K562 (cell line): ENCODE measurements around the gene POR. TPM values are rescaled to one million over a fixed set of nuclear protein-coding genes. Genes with fewer than 3 reads are reported as not detected.

Experiments used
- BMI1 ChIP-seq: fragments of 150-350 bp; IDR thresholded peaks from 2 replicates; pipeline ENCODE4 v1.6.1; 2014; ENCODE audit warnings: low read length
- CREB1 ChIP-seq, 2 experiments: sonication (generic) in 1 of 2; formaldehyde crosslinking in 1 of 2; IDR thresholded peaks; 2 replicates each; pipeline versions ENCODE4 v1.6.1 to v1.8.0; 2012 to 2022; ENCODE audit warnings: inconsistent platforms in 1 of 2, mild to moderate bottlenecking in 1 of 2, missing genetic modification reagents in 1 of 2, moderate library complexity in 1 of 2
- DNMT1 ChIP-seq: fragments of 450-650 bp; IDR thresholded peaks from 2 replicates; pipeline ENCODE4 v1.6.1; 2016; ENCODE audit warnings: antibody characterized with exemption, mild to moderate bottlenecking
- GTF2E2 ChIP-seq: fragments of 200-800 bp; sonication (Bioruptor generic); IDR thresholded peaks from 2 replicates; pipeline ENCODE4 v1.6.1; 2016; ENCODE audit warnings: missing genetic modification characterization, missing compliant biosample characterization
- HDAC6 ChIP-seq: IDR thresholded peaks from 2 replicates; pipeline ENCODE4 v1.6.1; 2012; ENCODE audit warnings: low read depth, mild to moderate bottlenecking, control low read depth, inconsistent platforms, low read length, moderate library complexity
- STAT5A ChIP-seq: IDR thresholded peaks from 2 replicates; pipeline ENCODE4 v1.6.1; 2012; ENCODE audit warnings: low read length, inconsistent platforms, borderline replicate concordance
- ZNF695 ChIP-seq: fragments of 450-650 bp; formaldehyde crosslinking; IDR thresholded peaks from 2 replicates; pipeline ENCODE4 v1.4.0; 2020; ENCODE audit warnings: mild to moderate bottlenecking, moderate library complexity
- ZSCAN32 ChIP-seq: fragments of 450-650 bp; formaldehyde crosslinking; IDR thresholded peaks from 2 replicates; pipeline ENCODE4 v1.4.0; 2020; ENCODE audit warnings: mild to moderate bottlenecking, moderate library complexity
- polyA plus RNA-seq, 8 experiments: library from polyadenylated mRNA; depleted of rRNA in 4 of 8; stranded (reverse) in 5 of 8; unstranded in 3 of 8; fragments of >200 nt; fragmentation: Nextera tagmentation in 2 of 8; fragmentation: Illumina TruSeq in 1 of 8; extraction: Ambion mirVana in 2 of 8; extraction: Trizol in 1 of 8; gene quantifications; 2 replicates each; pipeline versions ENCODE4 v1.2.1 to v1.2.3, GENCODE V29; 2011 to 2014; ENCODE audit warnings: inconsistent platforms in 1 of 8, missing spikeins in 1 of 8
- total RNA-seq, 7 experiments: library from RNA; depleted of rRNA in 6 of 7; stranded (reverse); fragments of >200 nt in 6 of 7; fragmentation: Illumina TruSeq in 2 of 7; extraction: Trizol in 2 of 7; gene quantifications; 2 replicates each; pipeline versions ENCODE4 v1.2.1 to v1.2.3, GENCODE V29; 2011 to 2021; ENCODE audit warnings: low replicate concordance in 1 of 7
- TF ChIP-seq, protein P1 (sequence below): IDR thresholded peaks from 2 replicates; pipeline ENCODE4 v1.6.1; 2014; ENCODE audit warnings: antibody characterized with exemption
- TF ChIP-seq, protein P2 (sequence below): fragments of 250-450 bp; sonication (Bioruptor Pico); IDR thresholded peaks from 2 replicates; pipeline ENCODE4 v1.5.0; 2021; ENCODE audit warnings: mild to moderate bottlenecking, borderline replicate concordance
- TF ChIP-seq, protein P3 (sequence below): fragments of 250-450 bp; sonication (Bioruptor Pico); IDR thresholded peaks from 2 replicates; pipeline ENCODE4 v1.5.1; 2021; ENCODE audit warnings: mild to moderate bottlenecking
- TF ChIP-seq, protein P4 (sequence below): fragments of 200-800 bp; sonication (Bioruptor generic); IDR thresholded peaks from 2 replicates; pipeline ENCODE4 v1.6.1; 2016; ENCODE audit warnings: missing genetic modification characterization, missing compliant biosample characterization
- TF ChIP-seq, protein P5 (sequence below): fragments of 450-650 bp; IDR thresholded peaks from 2 replicates; pipeline ENCODE4 v1.6.1; 2016

The POR gene
- total and polyA plus RNA-seq, 9 of the 15 experiments (the other 6 are each of a cell fraction or from before 2014, with no cell fraction given): 4.7 to 142 (median 40.8) TPM

DNA sequence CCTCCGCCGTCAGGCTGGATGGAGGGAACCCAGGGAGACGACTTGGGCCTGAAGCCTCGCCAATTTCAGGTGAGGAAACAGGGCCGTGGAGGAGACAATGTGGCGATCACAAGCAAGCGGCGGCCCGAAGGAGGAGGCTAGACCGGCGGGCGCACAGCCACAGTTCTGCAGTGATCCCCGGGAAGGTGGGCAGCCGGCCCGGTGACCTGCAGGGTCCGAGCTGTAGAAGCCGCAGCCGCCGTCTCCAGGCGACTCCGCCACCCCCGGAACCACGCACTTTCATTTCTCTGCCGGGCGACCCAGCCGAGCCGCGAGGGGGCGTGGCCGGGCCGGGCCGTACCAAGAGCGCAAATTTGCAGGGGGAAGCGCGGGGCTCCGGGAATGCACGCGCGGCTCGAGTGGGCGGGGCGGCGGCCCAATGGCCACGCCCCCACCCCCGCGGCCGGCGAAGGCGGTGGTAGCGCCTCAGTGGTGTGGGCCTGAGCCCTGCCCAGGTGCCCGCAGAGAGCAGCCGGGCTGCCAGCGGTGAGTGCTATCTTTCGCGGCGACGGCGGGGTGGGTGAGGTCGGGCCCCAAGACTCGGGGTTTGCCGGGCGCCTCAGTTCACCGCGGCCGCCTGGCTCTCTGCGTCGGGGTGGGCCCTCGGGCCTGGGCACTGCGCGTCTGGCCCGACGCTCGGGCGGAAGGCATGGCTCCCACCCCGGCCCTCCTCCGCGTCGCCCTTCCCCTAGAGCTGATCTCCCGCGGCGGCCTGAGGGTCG lies at the start of gene POR (continued):
- TF ChIP-seq, protein P1, sequence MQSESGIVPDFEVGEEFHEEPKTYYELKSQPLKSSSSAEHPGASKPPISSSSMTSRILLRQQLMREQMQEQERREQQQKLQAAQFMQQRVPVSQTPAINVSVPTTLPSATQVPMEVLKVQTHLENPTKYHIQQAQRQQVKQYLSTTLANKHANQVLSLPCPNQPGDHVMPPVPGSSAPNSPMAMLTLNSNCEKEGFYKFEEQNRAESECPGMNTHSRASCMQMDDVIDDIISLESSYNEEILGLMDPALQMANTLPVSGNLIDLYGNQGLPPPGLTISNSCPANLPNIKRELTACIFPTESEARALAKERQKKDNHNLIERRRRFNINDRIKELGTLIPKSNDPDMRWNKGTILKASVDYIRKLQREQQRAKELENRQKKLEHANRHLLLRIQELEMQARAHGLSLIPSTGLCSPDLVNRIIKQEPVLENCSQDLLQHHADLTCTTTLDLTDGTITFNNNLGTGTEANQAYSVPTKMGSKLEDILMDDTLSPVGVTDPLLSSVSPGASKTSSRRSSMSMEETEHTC: peak; percentile 53; the same call in 1 of the 2 replicates
- TF ChIP-seq CREB1 (IDR thresholded peaks at IDR 0.05) (peak; percentile 66), CREB1 (CRISPR knock-in tag; IDR thresholded peaks at IDR 0.05) (peak; percentile 76; the same call in 1 of the 2 replicates), ZSCAN32 (CRISPR knock-in tag) (no peak), DNMT1 (no peak), STAT5A (peak; percentile 41; the same call in 1 of the 2 replicates), GTF2E2 (0 out of 2 replicates have a peak, but pooled peaks have one; percentile 78), HDAC6 (peak; percentile 95; the same call in 1 of the 2 replicates), BMI1 (peak; percentile 18; the same call in 1 of the 2 replicates), ZNF695 (CRISPR knock-in tag) (peak; percentile 36; the same call in 1 of the 2 replicates)
- TF ChIP-seq, protein P2, sequence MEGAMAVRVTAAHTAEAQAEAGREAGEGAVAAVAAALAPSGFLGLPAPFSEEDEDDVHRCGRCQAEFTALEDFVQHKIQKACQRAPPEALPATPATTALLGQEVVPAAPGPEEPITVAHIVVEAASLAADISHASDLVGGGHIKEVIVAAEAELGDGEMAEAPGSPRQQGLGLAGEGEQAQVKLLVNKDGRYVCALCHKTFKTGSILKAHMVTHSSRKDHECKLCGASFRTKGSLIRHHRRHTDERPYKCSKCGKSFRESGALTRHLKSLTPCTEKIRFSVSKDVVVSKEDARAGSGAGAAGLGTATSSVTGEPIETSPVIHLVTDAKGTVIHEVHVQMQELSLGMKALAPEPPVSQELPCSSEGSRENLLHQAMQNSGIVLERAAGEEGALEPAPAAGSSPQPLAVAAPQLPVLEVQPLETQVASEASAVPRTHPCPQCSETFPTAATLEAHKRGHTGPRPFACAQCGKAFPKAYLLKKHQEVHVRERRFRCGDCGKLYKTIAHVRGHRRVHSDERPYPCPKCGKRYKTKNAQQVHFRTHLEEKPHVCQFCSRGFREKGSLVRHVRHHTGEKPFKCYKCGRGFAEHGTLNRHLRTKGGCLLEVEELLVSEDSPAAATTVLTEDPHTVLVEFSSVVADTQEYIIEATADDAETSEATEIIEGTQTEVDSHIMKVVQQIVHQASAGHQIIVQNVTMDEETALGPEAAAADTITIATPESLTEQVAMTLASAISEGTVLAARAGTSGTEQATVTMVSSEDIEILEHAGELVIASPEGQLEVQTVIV (CRISPR knock-in tag): no peak
- TF ChIP-seq, protein P3, sequence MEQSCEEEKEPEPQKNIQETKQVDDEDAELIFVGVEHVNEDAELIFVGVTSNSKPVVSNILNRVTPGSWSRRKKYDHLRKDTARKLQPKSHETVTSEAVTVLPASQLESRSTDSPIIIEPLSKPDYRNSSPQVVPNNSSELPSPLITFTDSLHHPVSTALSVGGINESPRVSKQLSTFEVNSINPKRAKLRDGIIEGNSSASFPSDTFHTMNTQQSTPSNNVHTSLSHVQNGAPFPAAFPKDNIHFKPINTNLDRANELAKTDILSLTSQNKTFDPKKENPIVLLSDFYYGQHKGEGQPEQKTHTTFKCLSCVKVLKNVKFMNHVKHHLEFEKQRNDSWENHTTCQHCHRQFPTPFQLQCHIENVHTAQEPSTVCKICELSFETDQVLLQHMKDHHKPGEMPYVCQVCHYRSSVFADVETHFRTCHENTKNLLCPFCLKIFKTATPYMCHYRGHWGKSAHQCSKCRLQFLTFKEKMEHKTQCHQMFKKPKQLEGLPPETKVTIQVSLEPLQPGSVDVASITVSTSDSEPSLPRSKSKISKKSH: no peak
- TF ChIP-seq, protein P4, sequence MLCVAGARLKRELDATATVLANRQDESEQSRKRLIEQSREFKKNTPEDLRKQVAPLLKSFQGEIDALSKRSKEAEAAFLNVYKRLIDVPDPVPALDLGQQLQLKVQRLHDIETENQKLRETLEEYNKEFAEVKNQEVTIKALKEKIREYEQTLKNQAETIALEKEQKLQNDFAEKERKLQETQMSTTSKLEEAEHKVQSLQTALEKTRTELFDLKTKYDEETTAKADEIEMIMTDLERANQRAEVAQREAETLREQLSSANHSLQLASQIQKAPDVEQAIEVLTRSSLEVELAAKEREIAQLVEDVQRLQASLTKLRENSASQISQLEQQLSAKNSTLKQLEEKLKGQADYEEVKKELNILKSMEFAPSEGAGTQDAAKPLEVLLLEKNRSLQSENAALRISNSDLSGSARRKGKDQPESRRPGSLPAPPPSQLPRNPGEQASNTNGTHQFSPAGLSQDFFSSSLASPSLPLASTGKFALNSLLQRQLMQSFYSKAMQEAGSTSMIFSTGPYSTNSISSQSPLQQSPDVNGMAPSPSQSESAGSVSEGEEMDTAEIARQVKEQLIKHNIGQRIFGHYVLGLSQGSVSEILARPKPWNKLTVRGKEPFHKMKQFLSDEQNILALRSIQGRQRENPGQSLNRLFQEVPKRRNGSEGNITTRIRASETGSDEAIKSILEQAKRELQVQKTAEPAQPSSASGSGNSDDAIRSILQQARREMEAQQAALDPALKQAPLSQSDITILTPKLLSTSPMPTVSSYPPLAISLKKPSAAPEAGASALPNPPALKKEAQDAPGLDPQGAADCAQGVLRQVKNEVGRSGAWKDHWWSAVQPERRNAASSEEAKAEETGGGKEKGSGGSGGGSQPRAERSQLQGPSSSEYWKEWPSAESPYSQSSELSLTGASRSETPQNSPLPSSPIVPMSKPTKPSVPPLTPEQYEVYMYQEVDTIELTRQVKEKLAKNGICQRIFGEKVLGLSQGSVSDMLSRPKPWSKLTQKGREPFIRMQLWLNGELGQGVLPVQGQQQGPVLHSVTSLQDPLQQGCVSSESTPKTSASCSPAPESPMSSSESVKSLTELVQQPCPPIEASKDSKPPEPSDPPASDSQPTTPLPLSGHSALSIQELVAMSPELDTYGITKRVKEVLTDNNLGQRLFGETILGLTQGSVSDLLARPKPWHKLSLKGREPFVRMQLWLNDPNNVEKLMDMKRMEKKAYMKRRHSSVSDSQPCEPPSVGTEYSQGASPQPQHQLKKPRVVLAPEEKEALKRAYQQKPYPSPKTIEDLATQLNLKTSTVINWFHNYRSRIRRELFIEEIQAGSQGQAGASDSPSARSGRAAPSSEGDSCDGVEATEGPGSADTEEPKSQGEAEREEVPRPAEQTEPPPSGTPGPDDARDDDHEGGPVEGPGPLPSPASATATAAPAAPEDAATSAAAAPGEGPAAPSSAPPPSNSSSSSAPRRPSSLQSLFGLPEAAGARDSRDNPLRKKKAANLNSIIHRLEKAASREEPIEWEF: no peak
- TF ChIP-seq, protein P5, sequence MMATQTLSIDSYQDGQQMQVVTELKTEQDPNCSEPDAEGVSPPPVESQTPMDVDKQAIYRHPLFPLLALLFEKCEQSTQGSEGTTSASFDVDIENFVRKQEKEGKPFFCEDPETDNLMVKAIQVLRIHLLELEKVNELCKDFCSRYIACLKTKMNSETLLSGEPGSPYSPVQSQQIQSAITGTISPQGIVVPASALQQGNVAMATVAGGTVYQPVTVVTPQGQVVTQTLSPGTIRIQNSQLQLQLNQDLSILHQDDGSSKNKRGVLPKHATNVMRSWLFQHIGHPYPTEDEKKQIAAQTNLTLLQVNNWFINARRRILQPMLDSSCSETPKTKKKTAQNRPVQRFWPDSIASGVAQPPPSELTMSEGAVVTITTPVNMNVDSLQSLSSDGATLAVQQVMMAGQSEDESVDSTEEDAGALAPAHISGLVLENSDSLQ: no peak
